ENCODE measurements around the gene PHACTR2. TPM values are rescaled to one million over a fixed set of nuclear protein-coding genes. Genes with fewer than 3 reads are reported as not detected.
"Not testable (repeated sequence)": the region's sequence is repeated elsewhere in the genome, so short reads cannot be mapped to it uniquely, and the experiment has no call there.

The PHACTR2 gene
- total RNA-seq, 1 experiment from 2014 or later = 39.8 TPM

GRCh38 chr6:143856762-143857161 is 179.0 kb downstream of the PHACTR2 start:
- H3K4me1 ChIP-seq (replicated peaks; ENCODE audit: insufficient read depth); H2AFZ ChIP-seq; H3K4me3 ChIP-seq; POLR2A ChIA-PET (ENCODE audit: unreplicated experiment); H3K9me2 ChIP-seq (ENCODE audit: insufficient read depth); intact Hi-C loops (cut with micrococcal nuclease; ENCODE audit: unreplicated experiment); H3F3A ChIP-seq (ENCODE audit: insufficient read depth, low read depth); BruUV-seq (replicated peaks); CTCF ChIA-PET; H3K4me2 ChIP-seq; DNase-seq; H3K79me2 ChIP-seq (ENCODE audit: low read depth); H3K27me3 ChIP-seq (ENCODE audit: insufficient read depth, low read depth); H4K20me1 ChIP-seq (ENCODE audit: insufficient read depth); H3K9me3 ChIP-seq (ENCODE audit: insufficient read depth, low read depth); H3K27ac ChIP-seq: not testable (repeated sequence)
- peaks cover 59% of the 10 kb centered on the region for H3K36me3 ChIP-seq (ENCODE audit: low read depth)

DNA sequence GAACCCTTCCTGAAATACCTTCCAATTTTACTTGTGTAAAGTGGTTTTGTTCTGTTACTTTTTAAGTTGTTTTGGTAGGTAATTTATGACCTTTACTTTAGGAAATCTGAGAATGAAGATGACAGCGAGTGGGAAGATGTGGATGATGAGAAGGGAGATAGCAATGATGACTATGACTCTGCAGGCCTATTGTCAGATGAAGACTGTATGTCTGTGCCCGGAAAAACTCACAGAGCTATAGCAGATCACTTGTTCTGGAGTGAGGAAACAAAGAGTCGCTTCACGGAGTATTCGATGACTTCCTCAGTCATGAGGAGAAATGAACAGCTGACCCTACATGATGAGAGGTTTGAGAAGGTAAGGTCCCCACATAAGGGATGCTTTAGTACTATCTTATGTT is 179.9 kb downstream of the PHACTR2 start:
- H3K4me3 ChIP-seq = no peak overlapping the region
- no peak overlapping the region for H3K27ac ChIP-seq
- TF ChIP-seq, protein P1, sequence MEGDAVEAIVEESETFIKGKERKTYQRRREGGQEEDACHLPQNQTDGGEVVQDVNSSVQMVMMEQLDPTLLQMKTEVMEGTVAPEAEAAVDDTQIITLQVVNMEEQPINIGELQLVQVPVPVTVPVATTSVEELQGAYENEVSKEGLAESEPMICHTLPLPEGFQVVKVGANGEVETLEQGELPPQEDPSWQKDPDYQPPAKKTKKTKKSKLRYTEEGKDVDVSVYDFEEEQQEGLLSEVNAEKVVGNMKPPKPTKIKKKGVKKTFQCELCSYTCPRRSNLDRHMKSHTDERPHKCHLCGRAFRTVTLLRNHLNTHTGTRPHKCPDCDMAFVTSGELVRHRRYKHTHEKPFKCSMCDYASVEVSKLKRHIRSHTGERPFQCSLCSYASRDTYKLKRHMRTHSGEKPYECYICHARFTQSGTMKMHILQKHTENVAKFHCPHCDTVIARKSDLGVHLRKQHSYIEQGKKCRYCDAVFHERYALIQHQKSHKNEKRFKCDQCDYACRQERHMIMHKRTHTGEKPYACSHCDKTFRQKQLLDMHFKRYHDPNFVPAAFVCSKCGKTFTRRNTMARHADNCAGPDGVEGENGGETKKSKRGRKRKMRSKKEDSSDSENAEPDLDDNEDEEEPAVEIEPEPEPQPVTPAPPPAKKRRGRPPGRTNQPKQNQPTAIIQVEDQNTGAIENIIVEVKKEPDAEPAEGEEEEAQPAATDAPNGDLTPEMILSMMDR (conservative IDR thresholded peaks at IDR 0.05) = no peak
- no peak for TF ChIP-seq EZH2 (IDR thresholded peaks at IDR 0.05; ENCODE audit: low read depth)
- no peak overlapping the region for H3K4me2 ChIP-seq
- H3K9me2 ChIP-seq (ENCODE audit: insufficient read depth) = no peaks in the 10 kb centered on the region
- ChIA-PET CTCF (no interaction called here), POLR2A (ENCODE audit: unreplicated experiment) (no interaction called here)
- no peaks in the 10 kb centered on the region for H3F3A ChIP-seq (ENCODE audit: insufficient read depth, low read depth)
- no peak overlapping the region for H2AFZ ChIP-seq
- BruUV-seq (replicated peaks) = no TSS peak
- H4K20me1 ChIP-seq (ENCODE audit: insufficient read depth) = no peaks in the 10 kb centered on the region
- no peaks in the 10 kb centered on the region for H3K9me3 ChIP-seq (ENCODE audit: insufficient read depth, low read depth)
- H3K27me3 ChIP-seq (ENCODE audit: insufficient read depth, low read depth) = no peaks in the 10 kb centered on the region
- no peaks in the 10 kb centered on the region; the same call in 1 of the 2 replicates for H3K79me2 ChIP-seq (ENCODE audit: low read depth)
- intact Hi-C loops (cut with micrococcal nuclease; ENCODE audit: unreplicated experiment) = no loop called here
- DNase-seq = no peak
- peaks cover 62% of the 10 kb centered on the region for H3K36me3 ChIP-seq (ENCODE audit: low read depth)
- no peaks in the 10 kb centered on the region for H3K4me1 ChIP-seq (replicated peaks; ENCODE audit: insufficient read depth)

- Histone ChIP-seq H3K4me1 (replicated peaks; ENCODE audit: insufficient read depth) (no peaks in the 10 kb centered on the region), H3K27me3 (ENCODE audit: insufficient read depth, low read depth) (no peaks in the 10 kb centered on the region), H3F3A (ENCODE audit: insufficient read depth, low read depth) (no peaks in the 10 kb centered on the region), H3K9me3 (ENCODE audit: insufficient read depth, low read depth) (no peaks in the 10 kb centered on the region), H2AFZ (no peak overlapping the region), H3K36me3 (ENCODE audit: low read depth) (peaks cover 71% of the 10 kb centered on the region), H3K79me2 (ENCODE audit: low read depth) (no peaks in the 10 kb centered on the region; the same call in 1 of the 2 replicates), H3K27ac (no peak overlapping the region), H4K20me1 (ENCODE audit: insufficient read depth) (no peaks in the 10 kb centered on the region), H3K4me2 (no peak overlapping the region), H3K4me3 (no peak overlapping the region), H3K9me2 (ENCODE audit: insufficient read depth) (no peaks in the 10 kb centered on the region)
- intact Hi-C loops (cut with micrococcal nuclease; ENCODE audit: unreplicated experiment) = no loop called here
- CTCF ChIA-PET = no interaction called here
- no TSS peak for BruUV-seq (replicated peaks)
- no peak for DNase-seq
- TF ChIP-seq, protein P1 (conservative IDR thresholded peaks at IDR 0.05) = no peak
- no peak for TF ChIP-seq EZH2 (IDR thresholded peaks at IDR 0.05; ENCODE audit: low read depth)
- POLR2A ChIA-PET (ENCODE audit: unreplicated experiment) = interaction anchor here (0.7 kb wide), 1 partner anchor 43 kb away, joined by 4 read pairs; no protein-coding TSS in a partner anchor
Measured at GRCh38 chr6:143859891-143860660, 182.3 kb downstream of the PHACTR2 start.
